ENCODE data around the gene ARHGAP10.

ARHGAP10 gene

GRCh38 chr4:148114436-148114835 is 382.5 kb downstream of the ARHGAP10 start:
- no peak for TF ChIP-seq TCF12 (IDR thresholded peaks at IDR 0.05; ENCODE audit: low read depth)
- no peak for TF ChIP-seq REST (IDR thresholded peaks at IDR 0.05; ENCODE audit: low read depth)
- no peak for TF ChIP-seq CREB1 (IDR thresholded peaks at IDR 0.05; ENCODE audit: low read depth)
- no peak for TF ChIP-seq FOXM1 (IDR thresholded peaks at IDR 0.05; ENCODE audit: borderline replicate concordance, low read depth)
- no peak for TF ChIP-seq YY1 (IDR thresholded peaks at IDR 0.05; ENCODE audit: low read depth)
- no peak for TF ChIP-seq TAF1 (IDR thresholded peaks at IDR 0.05; ENCODE audit: low read depth)
- TF ChIP-seq CEBPB (IDR thresholded peaks at IDR 0.05), result no peak
- TF ChIP-seq RAD21 (IDR thresholded peaks at IDR 0.05; ENCODE audit: low read depth), result no peak
- TF ChIP-seq NFIC (IDR thresholded peaks at IDR 0.05), result no peak
- no peak for TF ChIP-seq USF1 (IDR thresholded peaks at IDR 0.05)
- no peak for TF ChIP-seq MAX (IDR thresholded peaks at IDR 0.05)
- TF ChIP-seq EP300 (IDR thresholded peaks at IDR 0.05; ENCODE audit: borderline replicate concordance), result no peak

- no peak for TF ChIP-seq TCF12 (IDR thresholded peaks at IDR 0.05; ENCODE audit: low read depth)
- no peak for TF ChIP-seq ZBTB7A (IDR thresholded peaks at IDR 0.05; ENCODE audit: low read depth)
- no peak for TF ChIP-seq YY1 (IDR thresholded peaks at IDR 0.05; ENCODE audit: low read depth)
- no peak for TF ChIP-seq REST (IDR thresholded peaks at IDR 0.05; ENCODE audit: low read depth)
- no peak for TF ChIP-seq NFIC (IDR thresholded peaks at IDR 0.05)
- no peak for TF ChIP-seq USF1 (IDR thresholded peaks at IDR 0.05)
- TF ChIP-seq RAD21 (IDR thresholded peaks at IDR 0.05; ENCODE audit: low read depth), result no peak
- TF ChIP-seq CEBPB (IDR thresholded peaks at IDR 0.05), result no peak
- no peak for TF ChIP-seq MAX (IDR thresholded peaks at IDR 0.05)
- no peak for TF ChIP-seq TAF1 (IDR thresholded peaks at IDR 0.05; ENCODE audit: low read depth)
- TF ChIP-seq TEAD4 (IDR thresholded peaks at IDR 0.05), result no peak
- TF ChIP-seq EGR1 (IDR thresholded peaks at IDR 0.05), result no peak
- TF ChIP-seq EP300 (IDR thresholded peaks at IDR 0.05; ENCODE audit: borderline replicate concordance), result no peak
- TF ChIP-seq CREB1 (IDR thresholded peaks at IDR 0.05; ENCODE audit: low read depth), result no peak
- TF ChIP-seq FOXM1 (IDR thresholded peaks at IDR 0.05; ENCODE audit: borderline replicate concordance, low read depth), result no peak
Observed at GRCh38 chr4:148116264-148116663, 384.4 kb downstream of the ARHGAP10 start.

- TF ChIP-seq REST (IDR thresholded peaks at IDR 0.05; ENCODE audit: low read depth), result no peak
- no peak for TF ChIP-seq TEAD4 (IDR thresholded peaks at IDR 0.05)
- no peak for TF ChIP-seq EGR1 (IDR thresholded peaks at IDR 0.05)
- TF ChIP-seq RAD21 (IDR thresholded peaks at IDR 0.05; ENCODE audit: low read depth), result no peak
- no peak for TF ChIP-seq NFIC (IDR thresholded peaks at IDR 0.05)
- TF ChIP-seq FOXM1 (IDR thresholded peaks at IDR 0.05; ENCODE audit: borderline replicate concordance, low read depth), result no peak
- TF ChIP-seq USF1 (IDR thresholded peaks at IDR 0.05), result no peak
- TF ChIP-seq ZBTB7A (IDR thresholded peaks at IDR 0.05; ENCODE audit: low read depth), result no peak
- no peak for TF ChIP-seq CEBPB (IDR thresholded peaks at IDR 0.05)
- TF ChIP-seq YY1 (IDR thresholded peaks at IDR 0.05; ENCODE audit: low read depth), result no peak
- no peak for TF ChIP-seq TCF12 (IDR thresholded peaks at IDR 0.05; ENCODE audit: low read depth)
- TF ChIP-seq CREB1 (IDR thresholded peaks at IDR 0.05; ENCODE audit: low read depth), result no peak
- TF ChIP-seq EP300 (IDR thresholded peaks at IDR 0.05; ENCODE audit: borderline replicate concordance), result no peak
- no peak for TF ChIP-seq TAF1 (IDR thresholded peaks at IDR 0.05; ENCODE audit: low read depth)
- TF ChIP-seq MAX (IDR thresholded peaks at IDR 0.05), result no peak
Observed at GRCh38 chr4:148116969-148117368, 385.1 kb downstream of the ARHGAP10 start.

- no peak for TF ChIP-seq TCF12 (IDR thresholded peaks at IDR 0.05; ENCODE audit: low read depth)
- TF ChIP-seq FOXM1 (IDR thresholded peaks at IDR 0.05; ENCODE audit: borderline replicate concordance, low read depth), result no peak
- TF ChIP-seq ZBTB7A (IDR thresholded peaks at IDR 0.05; ENCODE audit: low read depth), result no peak
- TF ChIP-seq REST (IDR thresholded peaks at IDR 0.05; ENCODE audit: low read depth), result no peak
- TF ChIP-seq CREB1 (IDR thresholded peaks at IDR 0.05; ENCODE audit: low read depth), result no peak
- no peak for TF ChIP-seq CEBPB (IDR thresholded peaks at IDR 0.05)
- TF ChIP-seq MAX (IDR thresholded peaks at IDR 0.05), result no peak
- TF ChIP-seq EP300 (IDR thresholded peaks at IDR 0.05; ENCODE audit: borderline replicate concordance), result no peak
- TF ChIP-seq RAD21 (IDR thresholded peaks at IDR 0.05; ENCODE audit: low read depth), result no peak
- TF ChIP-seq YY1 (IDR thresholded peaks at IDR 0.05; ENCODE audit: low read depth), result no peak
- TF ChIP-seq EGR1 (IDR thresholded peaks at IDR 0.05), result no peak
- no peak for TF ChIP-seq USF1 (IDR thresholded peaks at IDR 0.05)
- no peak for TF ChIP-seq NFIC (IDR thresholded peaks at IDR 0.05)
Observed at GRCh38 chr4:148118179-148118578, 386.3 kb downstream of the ARHGAP10 start.
